Hepatocyte (in vitro differentiated cells): ENCODE measurements around the gene MMP28. TPM values are rescaled to one million over a fixed set of nuclear protein-coding genes. Genes with fewer than 3 reads are reported as not detected.
A peak's percentile ranks its signal among the peaks of the same experiment; 100 is the strongest.

Experiments
- DNase-seq: peaks from one replicate; pipeline ENCODE4 v3.0.0-alpha.2; 2016; ENCODE audit warnings: low spot score
- H2AFZ ChIP-seq: fragments of 200-600 bp; sonication (generic); 2 replicates; pipeline ENCODE4 v1.6.0; 2016; ENCODE audit warnings: antibody characterized with exemption, mild to moderate bottlenecking
- H3K27ac ChIP-seq: fragments of 200-600 bp; sonication (generic); 2 replicates; pipeline ENCODE4 v1.5.1; 2016; ENCODE audit warnings: mild to moderate bottlenecking
- H3K27me3 ChIP-seq: fragments of 200-600 bp; sonication (generic); 2 replicates; pipeline ENCODE4 v1.6.1; 2016
- H3K36me3 ChIP-seq: fragments of 200-600 bp; sonication (generic); replicated peaks from 2 replicates; pipeline ENCODE4 v1.5.1; 2016; ENCODE audit warnings: low read depth; ENCODE audit not compliant: insufficient read depth
- H3K4me1 ChIP-seq: fragments of 200-600 bp; sonication (generic); 2 replicates; pipeline ENCODE4 v1.5.1; 2016; ENCODE audit warnings: mild to moderate bottlenecking, moderate library complexity; ENCODE audit not compliant: insufficient read depth
- H3K4me2 ChIP-seq: fragments of 200-600 bp; sonication (generic); 2 replicates; pipeline ENCODE4 v1.6.0; 2016
- H3K4me3 ChIP-seq: fragments of 200-600 bp; sonication (generic); 2 replicates; pipeline ENCODE4 v1.5.1; 2016; ENCODE audit warnings: mild to moderate bottlenecking
- H3K79me2 ChIP-seq: fragments of 200-600 bp; sonication (generic); 2 replicates; pipeline ENCODE4 v1.6.0; 2017; ENCODE audit warnings: mild to moderate bottlenecking
- H3K9me2 ChIP-seq: fragments of 200-600 bp; sonication (generic); replicated peaks from 2 replicates; pipeline ENCODE4 v1.6.0; 2017; ENCODE audit warnings: mild to moderate bottlenecking; ENCODE audit not compliant: insufficient read depth
- H3K9me3 ChIP-seq: fragments of 200-600 bp; sonication (generic); 2 replicates; pipeline ENCODE4 v1.5.1; 2016; ENCODE audit warnings: low read depth, mild to moderate bottlenecking
- H4K20me1 ChIP-seq: fragments of 200-600 bp; sonication (generic); 2 replicates; pipeline ENCODE4 v1.6.0; 2016; ENCODE audit warnings: mild to moderate bottlenecking; ENCODE audit not compliant: insufficient read depth, poor library complexity, severe bottlenecking
- EZH2 ChIP-seq: fragments of 200-600 bp; sonication (generic); IDR thresholded peaks from 2 replicates; pipeline ENCODE4 v1.6.1; 2016; ENCODE audit warnings: antibody characterized with exemption, mild to moderate bottlenecking, borderline replicate concordance
- EZH2phosphoT487 ChIP-seq: fragments of 200-600 bp; sonication (generic); IDR thresholded peaks from one replicate; pipeline ENCODE4 v1.6.1; 2018; ENCODE audit warnings: antibody characterized with exemption, mild to moderate bottlenecking, low read depth, moderate library complexity; ENCODE audit not compliant: unreplicated experiment, severe bottlenecking
- WGBS: methylation state at CpG from one replicate; pipeline ENCODE4 v1.1.6; 2016; ENCODE audit warnings: low lambda C conversion rate; ENCODE audit errors: missing lambda C conversion rate; 5-methylcytosine and 5-hydroxymethylcytosine counted together
- polyA plus RNA-seq: library from polyadenylated mRNA; unstranded; fragments of >200 nt; fragmentation: Nextera tagmentation; extraction: Ambion mirVana; gene quantifications from 2 replicates; pipeline ENCODE4 v1.2.1, GENCODE V29; 2016
- total RNA-seq: library from RNA; depleted of rRNA; stranded (reverse); fragments of >200 nt; gene quantifications from 2 replicates; pipeline ENCODE4 v1.2.3, GENCODE V29; 2014
- TF ChIP-seq, protein P1 (sequence below): fragments of 200-600 bp; sonication (generic); IDR thresholded peaks from 2 replicates; pipeline ENCODE4 v1.5.1; 2016; ENCODE audit warnings: antibody characterized with exemption, mild to moderate bottlenecking; ENCODE audit not compliant: poor library complexity

Gene MMP28
- total and polyA plus RNA-seq, 2 experiments from 2014 or later = 12.0 to 18.0 TPM

DNA sequence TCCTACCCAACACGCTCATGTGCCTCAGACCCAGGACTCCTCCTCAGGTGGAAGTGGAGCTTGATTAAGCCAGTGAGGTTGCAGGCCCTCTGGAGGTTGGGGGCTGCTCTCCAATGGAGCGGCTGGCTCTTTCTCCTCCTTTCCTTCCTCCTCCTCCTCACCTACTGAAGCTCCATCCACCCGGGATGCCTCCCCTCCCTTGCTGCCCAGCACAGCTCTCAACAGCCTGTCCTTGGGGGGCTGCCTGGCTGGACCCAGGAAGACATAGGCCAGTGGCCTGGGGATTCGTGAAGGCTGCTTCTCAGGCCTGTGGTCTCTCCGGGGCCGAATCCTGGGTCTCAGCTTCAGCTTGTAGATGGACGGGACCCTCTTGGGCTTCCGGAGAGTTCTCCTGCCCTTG is 50.6 kb downstream of the MMP28 start:
- no peaks in the 10 kb centered on the region for H3K79me2 ChIP-seq
- H3K36me3 ChIP-seq = no peaks in the 10 kb centered on the region
- no peaks in the 10 kb centered on the region for H4K20me1 ChIP-seq
- DNase-seq = no peak
- H3K27me3 ChIP-seq = peaks cover 46% of the 10 kb centered on the region
- H3K4me1 ChIP-seq = peaks cover under 1% of the 10 kb centered on the region
- no peak overlapping the region for H2AFZ ChIP-seq
- H3K4me2 ChIP-seq = no peak overlapping the region
- no peaks in the 10 kb centered on the region for H3K9me3 ChIP-seq
- no peak overlapping the region for H3K4me3 ChIP-seq
- TF ChIP-seq, protein P1, sequence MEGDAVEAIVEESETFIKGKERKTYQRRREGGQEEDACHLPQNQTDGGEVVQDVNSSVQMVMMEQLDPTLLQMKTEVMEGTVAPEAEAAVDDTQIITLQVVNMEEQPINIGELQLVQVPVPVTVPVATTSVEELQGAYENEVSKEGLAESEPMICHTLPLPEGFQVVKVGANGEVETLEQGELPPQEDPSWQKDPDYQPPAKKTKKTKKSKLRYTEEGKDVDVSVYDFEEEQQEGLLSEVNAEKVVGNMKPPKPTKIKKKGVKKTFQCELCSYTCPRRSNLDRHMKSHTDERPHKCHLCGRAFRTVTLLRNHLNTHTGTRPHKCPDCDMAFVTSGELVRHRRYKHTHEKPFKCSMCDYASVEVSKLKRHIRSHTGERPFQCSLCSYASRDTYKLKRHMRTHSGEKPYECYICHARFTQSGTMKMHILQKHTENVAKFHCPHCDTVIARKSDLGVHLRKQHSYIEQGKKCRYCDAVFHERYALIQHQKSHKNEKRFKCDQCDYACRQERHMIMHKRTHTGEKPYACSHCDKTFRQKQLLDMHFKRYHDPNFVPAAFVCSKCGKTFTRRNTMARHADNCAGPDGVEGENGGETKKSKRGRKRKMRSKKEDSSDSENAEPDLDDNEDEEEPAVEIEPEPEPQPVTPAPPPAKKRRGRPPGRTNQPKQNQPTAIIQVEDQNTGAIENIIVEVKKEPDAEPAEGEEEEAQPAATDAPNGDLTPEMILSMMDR = no peak
- no peak for TF ChIP-seq EZH2
- no peak for TF ChIP-seq EZH2phosphoT487
- H3K9me2 ChIP-seq = no peaks in the 10 kb centered on the region
- 87% methylated on average over 8 of the region's 8 CpGs for WGBS
- no peak overlapping the region for H3K27ac ChIP-seq

DNA sequence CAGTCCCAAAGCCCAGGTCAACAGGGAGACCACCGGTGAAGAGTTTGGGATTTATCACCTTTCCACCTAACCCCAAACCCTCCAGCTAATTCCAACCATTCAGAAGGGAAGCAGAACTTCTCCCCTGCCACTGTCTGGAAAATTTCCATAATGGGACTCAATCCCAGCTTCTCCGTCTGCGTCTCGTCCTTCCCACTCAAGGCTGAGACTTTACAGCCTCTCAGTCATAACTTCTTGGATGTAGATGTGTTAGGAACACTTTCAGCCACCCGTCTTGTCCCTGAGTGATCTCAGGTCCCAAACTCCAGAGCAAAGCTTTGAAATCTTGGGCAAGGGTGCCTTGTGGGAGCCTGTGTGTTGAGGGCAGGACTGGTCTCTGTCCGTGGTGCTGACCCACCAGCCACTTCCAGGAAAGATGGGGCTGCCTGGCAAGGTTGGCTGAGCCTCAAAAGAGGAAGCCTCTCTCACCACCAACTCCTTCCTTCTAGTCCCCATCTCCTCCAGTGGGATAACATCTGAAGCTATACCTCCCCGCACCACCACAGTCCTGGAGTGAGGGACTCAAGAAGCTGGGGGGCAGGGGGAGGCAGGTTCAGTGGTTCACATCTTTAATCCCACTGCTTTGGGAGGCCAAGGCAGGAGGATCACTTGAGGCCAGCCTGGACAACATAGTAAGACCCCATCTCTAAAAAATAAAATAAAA is 51.7 kb downstream of the MMP28 start:
- Histone ChIP-seq H3K27me3 (peaks cover 36% of the 10 kb centered on the region), H3K9me2 (no peaks in the 10 kb centered on the region), H3K4me1 (no peaks in the 10 kb centered on the region), H3K4me3 (no peak overlapping the region), H3K4me2 (no peak overlapping the region), H3K27ac (no peak overlapping the region), H3K9me3 (no peaks in the 10 kb centered on the region), H3K36me3 (no peaks in the 10 kb centered on the region), H2AFZ (no peak overlapping the region), H4K20me1 (no peaks in the 10 kb centered on the region), H3K79me2 (no peaks in the 10 kb centered on the region)
- peak; percentile 71 for DNase-seq
- TF ChIP-seq, protein P1 = no peak
- TF ChIP-seq EZH2 = no peak
- no peak for TF ChIP-seq EZH2phosphoT487
- 57% methylated on average over 7 of the region's 7 CpGs for WGBS

DNA sequence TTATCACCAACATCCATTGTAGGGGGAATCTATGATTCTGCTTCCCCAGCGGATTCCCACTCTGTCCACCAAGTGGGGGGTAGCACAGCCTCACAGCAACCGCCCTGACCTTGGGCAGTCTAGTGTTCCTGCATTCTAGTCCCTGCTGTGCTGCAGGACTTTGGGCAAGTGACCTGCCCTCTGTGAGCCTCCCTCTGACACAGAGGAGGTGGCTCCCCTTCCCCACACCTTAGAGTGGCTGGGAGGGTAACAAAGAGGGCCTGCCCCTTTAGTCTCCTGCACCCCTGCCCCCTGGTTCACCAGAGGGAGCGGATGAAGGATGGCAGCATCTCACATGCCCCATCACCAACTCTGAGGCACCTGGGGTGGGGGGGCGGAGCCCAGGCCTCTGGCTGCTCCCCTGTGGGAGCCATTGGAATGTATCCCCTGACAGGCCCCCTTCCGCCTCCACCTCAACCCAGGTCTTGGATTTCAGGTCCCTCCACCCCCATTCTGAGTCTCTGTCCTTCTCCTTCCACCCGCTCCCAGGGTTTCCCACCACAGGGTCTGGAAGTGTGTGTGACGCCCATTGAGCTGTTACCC is 52.5 kb downstream of the MMP28 start:
- Histone ChIP-seq H3K27me3 (peaks cover 32% of the 10 kb centered on the region), H3K4me2 (no peak overlapping the region), H2AFZ (no peak overlapping the region), H3K79me2 (no peaks in the 10 kb centered on the region), H3K4me3 (no peak overlapping the region), H3K36me3 (no peaks in the 10 kb centered on the region), H4K20me1 (no peaks in the 10 kb centered on the region), H3K9me3 (no peaks in the 10 kb centered on the region), H3K4me1 (no peaks in the 10 kb centered on the region), H3K9me2 (no peaks in the 10 kb centered on the region), H3K27ac (no peak overlapping the region)
- no peak for DNase-seq
- WGBS = 80% methylated on average over 7 of the region's 7 CpGs
- no peak for TF ChIP-seq EZH2
- no peak for TF ChIP-seq EZH2phosphoT487
- TF ChIP-seq, protein P1 = no peak
